Stimulated activated naive CD8-positive, alpha-beta T cell treated with anti-CD3 and anti-CD28 coated beads, Interleukin-15, Interleukin-2, amounts not matched to agents 100 U/mL and 50 U/mL, for 24 hours (primary cell): ENCODE results near the gene PSMB10.

Experiments used
- ATAC-seq: fragments of 150-1000 bp; cut with Tn5 transposase; one replicate; pipeline ENCODE4 v1.10.0; 2021
- DNase-seq: peaks from one replicate; pipeline ENCODE4 v3.0.0; 2021

Gene PSMB10

DNA sequence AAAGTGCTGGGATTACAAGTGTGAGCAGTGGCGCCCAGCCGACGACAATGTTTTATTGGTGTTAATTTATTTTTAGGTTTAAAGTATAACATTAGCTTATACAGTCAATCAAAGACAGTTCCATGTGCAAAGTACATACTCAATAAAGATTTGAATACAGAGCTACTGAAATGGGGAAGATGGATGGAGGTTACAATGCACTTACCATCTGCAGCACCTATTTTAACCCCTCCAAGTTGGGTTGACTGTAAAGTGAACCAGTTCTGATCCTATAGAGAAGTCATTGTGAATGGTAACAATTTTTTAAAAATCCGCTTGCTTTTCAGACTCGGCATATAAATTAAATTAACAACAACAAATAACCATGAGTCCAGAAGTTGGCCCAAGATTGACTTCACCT lies 44.3 kb downstream of the PSMB10 start:
- no peak for ATAC-seq
- DNase-seq = no peak

DNA sequence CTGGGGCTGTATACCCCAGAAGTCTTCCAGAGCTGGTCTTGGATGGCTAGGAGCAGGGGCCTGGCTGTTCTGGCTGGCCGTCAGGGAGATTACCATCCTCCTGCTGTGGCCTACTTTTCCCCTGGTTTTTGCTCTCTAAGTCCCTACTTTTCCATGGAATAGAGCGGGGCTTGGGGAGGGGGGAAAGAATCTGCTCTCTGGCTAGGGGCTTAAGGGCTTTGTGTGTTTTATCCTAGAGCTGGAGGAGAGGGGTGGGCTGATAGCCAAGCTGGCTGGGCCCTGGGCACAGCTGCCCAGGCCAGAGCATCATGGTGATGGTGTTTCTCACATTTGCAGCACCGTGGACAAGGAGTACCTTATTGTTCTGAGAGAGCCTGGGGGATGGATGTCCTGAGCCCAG lies 48.3 kb downstream of the PSMB10 start:
- DNase-seq = no peak
- ATAC-seq = no peak

DNA sequence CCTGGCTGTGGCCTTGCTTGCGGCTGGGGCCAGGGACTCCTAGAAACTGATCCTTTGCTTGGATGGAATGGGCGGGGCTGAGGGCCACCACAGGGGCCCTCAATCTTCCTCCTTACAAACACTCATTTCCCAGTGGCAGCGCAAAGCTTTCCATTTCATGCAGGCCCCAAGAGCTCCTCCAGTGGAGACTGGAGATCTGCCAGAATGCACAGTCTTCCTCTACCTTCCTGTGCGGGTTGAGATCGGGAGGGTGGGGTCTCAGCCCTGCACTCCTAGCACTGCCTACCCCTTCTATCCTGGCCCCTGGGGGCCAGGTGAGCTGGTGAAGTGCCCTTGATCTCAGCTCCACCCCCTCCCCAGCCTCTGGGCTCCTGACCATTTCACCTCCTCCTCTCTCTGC lies 50.3 kb downstream of the PSMB10 start:
- ATAC-seq (no peak), DNase-seq (no peak)

DNA sequence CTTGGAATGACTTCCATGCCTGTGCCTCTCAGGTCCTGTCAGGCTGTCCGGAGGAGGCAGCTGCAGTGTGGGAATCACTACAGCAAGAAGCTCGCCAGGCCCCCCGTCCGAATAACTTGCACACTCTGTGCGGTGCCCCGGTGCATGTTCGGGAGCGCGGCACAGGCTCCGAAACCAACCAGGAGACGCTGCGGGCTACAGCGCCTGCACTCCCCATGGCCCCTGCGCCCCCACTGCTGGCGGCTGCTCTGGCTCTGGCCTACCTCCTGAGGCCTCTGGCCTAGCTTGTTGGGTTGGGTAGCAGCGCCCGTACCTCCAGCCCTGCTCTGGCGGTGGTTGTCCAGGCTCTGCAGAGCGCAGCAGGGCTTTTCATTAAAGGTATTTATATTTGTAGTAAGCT lies 50.7 kb downstream of the PSMB10 start:
- no peak for DNase-seq
- ATAC-seq = no peak

DNA sequence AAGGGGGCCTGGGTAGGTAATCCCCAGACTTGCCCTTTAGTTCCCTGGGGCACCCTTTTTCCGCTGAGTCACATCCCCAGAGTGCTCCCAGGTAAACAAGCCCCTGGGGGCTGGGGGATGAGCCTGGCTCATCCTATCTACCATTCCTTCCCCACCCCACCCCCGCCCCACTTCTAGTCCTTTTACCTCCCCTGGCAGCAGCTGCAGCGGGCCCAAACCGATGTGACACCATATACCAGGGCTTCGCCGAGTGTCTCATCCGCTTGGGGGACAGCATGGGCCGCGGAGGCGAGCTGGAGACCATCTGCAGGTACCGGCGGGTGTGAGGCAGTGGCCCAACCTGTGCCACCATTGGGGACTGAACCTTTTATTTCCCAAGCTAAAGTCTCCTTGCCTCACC lies 51.1 kb downstream of the PSMB10 start:
- DNase-seq (no peak), ATAC-seq (no peak)

DNA sequence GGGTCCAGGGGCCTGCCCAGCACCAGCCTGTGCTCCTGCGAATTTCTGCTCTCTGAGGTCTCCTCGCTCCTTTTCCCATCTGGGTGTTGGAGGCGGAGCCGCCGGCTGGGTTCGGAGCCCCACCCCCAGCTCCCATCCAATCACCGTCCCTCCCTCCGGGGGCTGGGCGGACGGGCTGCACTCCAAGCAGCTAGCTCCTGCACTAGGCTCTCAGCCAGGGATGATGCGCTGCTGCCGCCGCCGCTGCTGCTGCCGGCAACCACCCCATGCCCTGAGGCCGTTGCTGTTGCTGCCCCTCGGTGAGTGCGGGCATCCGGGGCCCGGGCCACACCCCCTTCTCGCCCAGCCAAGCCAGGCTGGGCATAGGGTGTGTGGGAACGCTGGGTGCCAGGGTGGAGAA lies 52.0 kb downstream of the PSMB10 start, which contains the start of gene NRN1L:
Gene NRN1L, plus strand, starts transcription at position 202 of the 400 bp plus-strand sequence. Its CDS starts 19 bp downstream, at position 221.
- ATAC-seq (no peak), DNase-seq (no peak)
